Measurements from ENCODE around the gene ATP9B.

Gene ATP9B

GRCh38 chr18:79397830-79398761 lies 328.9 kb downstream of the ATP9B start:
- no peak for DNase-seq (ENCODE audit: low spot score)

- no peak for DNase-seq (ENCODE audit: low spot score)
These were observed 330.3 kb downstream of the ATP9B start for GRCh38 chr18:79399275-79400081.

GRCh38 chr18:79400091-79400590 lies 330.9 kb downstream of the ATP9B start:
- DNase-seq (ENCODE audit: low spot score): no peak

GRCh38 chr18:79400591-79401381 lies 331.6 kb downstream of the ATP9B start:
- DNase-seq (ENCODE audit: low spot score): no peak

GRCh38 chr18:79401494-79402208 lies 332.5 kb downstream of the ATP9B start:
- DNase-seq (ENCODE audit: low spot score): no peak

GRCh38 chr18:79402209-79402576 lies 333.0 kb downstream of the ATP9B start:
- DNase-seq (ENCODE audit: low spot score): no peak

- no peak for DNase-seq (ENCODE audit: low spot score)
These were observed 334.0 kb downstream of the ATP9B start for GRCh38 chr18:79402977-79403722.

GRCh38 chr18:79403723-79404566 lies 334.8 kb downstream of the ATP9B start:
- no peak for DNase-seq (ENCODE audit: low spot score)

GRCh38 chr18:79404567-79404910 lies 335.3 kb downstream of the ATP9B start:
- no peak for DNase-seq (ENCODE audit: low spot score)

GRCh38 chr18:79405019-79405780 lies 336.0 kb downstream of the ATP9B start:
- DNase-seq (ENCODE audit: low spot score): no peak

GRCh38 chr18:79405781-79406575 lies 336.8 kb downstream of the ATP9B start:
- DNase-seq (ENCODE audit: low spot score): no peak

- DNase-seq (ENCODE audit: low spot score): no peak
These were observed 337.5 kb downstream of the ATP9B start for GRCh38 chr18:79406708-79407107.

GRCh38 chr18:79409313-79409712 lies 340.1 kb downstream of the ATP9B start:
- no peak for DNase-seq (ENCODE audit: low spot score)

- no peak for DNase-seq (ENCODE audit: low spot score)
These were observed 341.0 kb downstream of the ATP9B start for GRCh38 chr18:79410171-79410641.

GRCh38 chr18:79410731-79411613 lies 341.8 kb downstream of the ATP9B start:
- no peak for DNase-seq (ENCODE audit: low spot score)

- no peak for DNase-seq (ENCODE audit: low spot score)
These were observed 342.7 kb downstream of the ATP9B start for GRCh38 chr18:79411614-79412526.

All from left forelimb (tissue), 1 donor.